GM18873 (cell line): ENCODE data around the gene CDPF1.
"Not testable (repeated sequence)": the region's sequence is repeated elsewhere in the genome, so short reads cannot be mapped to it uniquely, and the experiment has no call there.

Source experiments
- ATAC-seq: cut with Tn5 transposase; IDR thresholded peaks from one replicate; pipeline ENCODE4 v1.9.1; 2021; ENCODE audit warnings: mild to moderate bottlenecking, moderate library complexity, moderate number of reproducible peaks; ENCODE audit not compliant: unreplicated experiment, low FRiP score

CDPF1 gene

DNA sequence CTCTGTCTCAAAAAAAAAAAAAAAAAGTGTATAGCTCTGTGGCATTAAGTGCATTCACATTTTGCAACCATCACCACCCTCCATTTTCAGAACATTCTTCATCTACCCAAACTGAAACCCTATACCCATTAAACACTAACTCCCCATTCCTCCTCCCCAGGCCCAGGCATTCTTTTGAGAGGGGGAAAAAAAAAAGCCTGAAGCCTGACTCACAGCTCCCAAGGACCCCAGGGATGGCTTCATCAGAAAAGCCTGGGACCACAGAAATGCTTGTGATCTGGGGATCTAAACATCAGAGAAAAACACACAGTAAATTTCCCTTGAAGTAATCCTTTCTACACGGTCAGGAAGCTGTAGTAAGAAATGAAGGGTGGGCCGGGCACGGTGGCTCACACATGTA is 35.9 kb upstream of the CDPF1 start:
- no peak for ATAC-seq

DNA sequence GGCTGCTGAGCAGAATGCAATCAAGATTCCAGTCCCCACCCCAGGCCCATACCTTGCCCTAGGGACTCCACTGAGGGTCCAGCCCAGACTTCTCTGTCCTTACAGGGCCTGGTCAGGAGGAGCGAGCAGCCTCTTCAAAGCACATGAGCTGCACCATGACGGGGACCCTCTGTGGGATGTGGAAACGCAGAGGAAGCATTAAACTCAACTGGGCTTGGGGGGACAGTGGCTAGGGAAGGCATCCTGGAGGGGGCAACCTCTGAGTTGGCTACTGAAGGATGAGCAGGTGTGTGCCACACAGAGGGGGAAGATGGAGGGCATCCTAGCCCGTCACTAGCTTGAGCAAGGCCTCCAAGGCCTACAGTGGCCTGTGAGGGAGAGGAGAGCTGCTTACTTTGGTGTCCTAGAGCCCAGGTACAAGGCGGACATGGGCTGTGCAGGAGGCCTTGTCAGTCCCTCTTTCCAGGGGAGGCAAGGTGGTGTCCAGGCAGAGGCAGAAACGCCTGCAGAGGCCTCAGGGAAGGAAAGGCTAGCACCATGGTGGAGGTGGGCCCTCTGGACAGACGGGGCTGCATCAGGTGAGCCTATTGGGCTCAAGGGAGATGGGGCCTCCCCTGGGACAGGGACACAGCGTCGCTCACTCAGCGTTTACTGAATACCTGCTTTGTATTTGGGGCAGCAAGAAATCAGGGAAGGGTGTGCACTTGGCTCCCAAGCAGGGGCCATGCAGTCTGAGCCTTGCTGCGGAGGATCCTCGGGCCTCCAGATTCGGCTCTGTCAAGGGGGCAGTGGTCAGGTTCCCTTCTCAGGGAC is 32.0 kb upstream of the CDPF1 start:
- ATAC-seq, result no peak

DNA sequence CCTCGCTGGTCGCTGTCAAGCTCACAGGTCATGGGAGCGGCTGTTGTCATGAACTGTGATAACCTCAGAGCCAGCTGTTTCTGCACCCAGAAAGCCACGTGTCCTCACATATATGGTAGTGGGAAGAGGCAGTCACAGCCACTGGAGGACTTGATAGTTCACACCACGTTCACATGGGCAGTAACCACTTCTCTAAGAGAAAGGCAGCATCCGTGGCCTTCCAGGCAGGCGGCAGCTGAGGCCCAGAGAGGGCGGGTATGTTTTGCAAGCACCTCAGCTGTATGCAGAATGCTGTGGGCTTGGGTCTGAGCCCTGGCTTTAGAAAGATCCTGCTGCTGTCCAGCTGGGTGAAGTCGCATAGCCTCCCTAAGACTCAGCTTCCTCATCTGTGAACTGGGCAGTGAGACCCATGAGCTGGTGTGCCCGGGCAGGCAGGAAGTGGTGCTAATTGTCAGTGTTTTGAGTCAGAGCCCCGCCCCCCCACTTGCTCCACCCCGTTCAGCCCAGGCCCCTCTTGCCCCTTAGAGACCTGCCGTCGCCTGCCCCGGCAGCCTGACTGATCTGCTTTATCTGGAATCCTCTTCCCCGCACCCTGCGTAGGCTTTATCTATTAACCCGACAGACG is 31.0 kb upstream of the CDPF1 start:
- ATAC-seq, result no peak

DNA sequence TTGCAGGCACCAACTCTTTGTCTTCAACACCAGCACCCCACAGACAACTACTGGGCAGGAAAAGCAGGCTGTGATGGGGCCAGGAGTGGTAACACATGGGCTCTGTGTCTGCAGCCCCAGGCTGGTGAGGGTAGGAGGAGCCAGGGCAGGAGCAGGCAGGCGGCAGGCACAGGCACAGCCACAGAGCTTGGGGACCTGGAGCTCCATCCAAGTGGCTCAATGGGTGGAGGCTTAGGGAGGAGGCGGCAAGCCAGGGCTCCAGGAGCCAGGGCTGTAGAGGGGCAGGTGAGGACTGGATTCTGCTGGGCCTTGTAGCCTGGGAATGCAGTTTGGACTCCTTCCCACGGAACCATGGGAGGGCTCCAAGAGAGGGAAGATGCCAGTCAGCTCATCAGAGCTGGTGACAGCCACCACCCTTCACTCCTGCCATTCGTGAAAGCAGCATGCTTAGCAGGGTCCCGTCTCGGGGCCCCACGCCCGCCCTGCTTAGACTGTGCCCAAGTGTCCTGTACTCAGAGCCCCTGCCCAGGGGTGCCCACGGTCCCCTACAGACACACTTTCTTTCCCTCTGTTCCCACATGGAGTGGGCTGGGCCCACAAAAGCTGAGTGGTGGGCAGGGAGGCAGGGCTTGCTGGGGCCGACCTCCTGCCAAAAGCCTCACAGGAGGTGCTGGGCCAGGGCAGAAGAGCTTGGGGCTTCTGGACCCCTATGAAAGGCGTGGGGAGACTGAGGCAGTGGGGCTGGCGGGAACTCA is 30.1 kb upstream of the CDPF1 start:
- ATAC-seq, result no peak

DNA sequence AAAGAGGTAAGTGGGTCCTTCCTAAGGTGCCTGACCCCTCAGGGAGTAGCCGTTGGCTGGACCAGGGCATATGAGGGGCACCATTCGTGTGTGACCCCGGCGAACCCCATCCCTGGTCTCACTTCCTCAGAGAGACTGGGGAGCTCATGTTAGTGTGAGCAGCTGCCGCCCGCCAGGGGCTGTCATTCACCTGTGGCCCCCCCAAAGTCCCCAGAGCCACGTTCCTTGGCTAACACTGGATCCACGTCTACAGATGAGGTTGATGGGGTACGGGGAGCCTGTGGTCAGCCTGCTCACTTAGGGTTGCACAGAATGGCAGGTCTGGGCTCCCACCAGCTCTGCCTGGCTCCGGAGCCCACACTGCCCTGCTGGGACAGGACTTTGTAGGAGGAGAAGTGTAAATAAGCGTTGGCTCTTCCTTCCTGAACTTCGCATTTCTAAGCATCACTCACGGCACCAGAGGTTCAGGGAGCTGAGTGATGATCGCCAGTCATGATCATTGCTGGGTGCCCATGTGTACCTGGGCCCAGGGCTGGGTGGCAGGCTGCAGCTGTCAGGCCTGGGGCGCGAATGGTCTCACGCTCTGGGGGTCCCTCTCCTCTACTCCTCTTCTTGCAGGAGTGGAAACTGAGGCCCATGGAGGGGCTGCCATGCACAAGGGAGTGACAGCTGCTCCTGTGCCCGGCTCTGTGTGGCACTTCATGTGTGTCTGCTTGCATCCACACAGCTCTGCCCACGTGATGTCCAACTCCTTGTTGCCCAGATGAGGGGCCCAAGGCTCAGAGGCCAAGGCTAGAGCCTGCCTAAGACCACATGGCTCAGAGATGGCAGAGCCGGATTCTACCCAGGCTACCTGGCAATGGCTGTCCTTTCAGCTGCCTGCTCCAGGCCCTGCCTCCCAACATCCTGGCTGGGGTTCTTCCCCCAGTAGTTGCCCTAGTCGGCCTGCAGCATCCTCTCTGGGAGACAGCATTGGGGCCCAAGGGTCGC is 28.9 kb upstream of the CDPF1 start:
- no peak for ATAC-seq

DNA sequence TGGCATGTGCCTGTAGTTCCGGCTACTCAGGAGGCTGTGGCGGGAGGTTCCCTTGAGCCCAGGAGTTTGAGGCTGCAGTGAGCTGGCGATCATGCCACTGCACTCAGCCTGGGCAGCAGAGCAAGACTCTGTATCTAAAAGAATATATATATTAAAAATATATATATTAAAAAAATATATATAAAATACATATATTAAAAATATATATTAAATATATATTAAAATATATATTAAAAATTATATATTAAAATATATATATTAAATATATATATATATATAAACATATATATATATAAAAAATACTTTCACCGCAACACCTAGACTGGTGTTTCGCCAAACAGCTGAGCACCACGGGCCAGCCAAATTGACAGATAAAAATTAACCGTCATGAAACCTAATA is 26.5 kb upstream of the CDPF1 start:
- ATAC-seq, result no peak

DNA sequence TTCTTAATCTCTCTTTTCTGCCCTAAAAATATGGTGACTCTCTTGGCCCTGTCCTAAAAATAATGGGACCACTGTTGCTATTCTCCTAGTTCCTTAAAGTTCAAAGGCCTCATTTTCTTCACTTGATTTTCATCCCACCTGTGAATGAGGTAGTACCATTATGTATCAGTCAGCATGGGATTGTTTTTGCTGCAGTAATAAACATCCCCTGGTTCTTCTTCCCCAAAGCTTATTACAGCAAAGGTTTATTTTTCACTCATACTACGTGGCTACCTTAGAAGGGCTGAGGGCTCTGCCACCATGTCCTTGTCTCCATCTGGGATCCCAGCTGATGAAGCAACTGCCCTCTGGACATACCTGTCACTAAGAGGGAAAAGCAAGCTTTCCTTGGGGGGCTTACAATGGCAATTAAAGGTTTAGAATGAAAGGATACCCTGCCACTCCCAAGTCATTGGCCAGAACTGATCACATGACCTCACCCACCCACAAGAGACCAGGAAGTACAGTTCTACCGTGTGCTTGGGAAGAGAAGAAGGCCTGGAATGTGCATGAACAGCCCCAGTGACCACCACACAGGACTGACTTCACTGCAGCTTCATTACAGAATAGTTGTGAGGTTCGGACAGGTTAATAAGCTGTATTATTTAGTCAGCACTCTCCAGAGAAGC is 25.5 kb upstream of the CDPF1 start:
- ATAC-seq, result no peak

DNA sequence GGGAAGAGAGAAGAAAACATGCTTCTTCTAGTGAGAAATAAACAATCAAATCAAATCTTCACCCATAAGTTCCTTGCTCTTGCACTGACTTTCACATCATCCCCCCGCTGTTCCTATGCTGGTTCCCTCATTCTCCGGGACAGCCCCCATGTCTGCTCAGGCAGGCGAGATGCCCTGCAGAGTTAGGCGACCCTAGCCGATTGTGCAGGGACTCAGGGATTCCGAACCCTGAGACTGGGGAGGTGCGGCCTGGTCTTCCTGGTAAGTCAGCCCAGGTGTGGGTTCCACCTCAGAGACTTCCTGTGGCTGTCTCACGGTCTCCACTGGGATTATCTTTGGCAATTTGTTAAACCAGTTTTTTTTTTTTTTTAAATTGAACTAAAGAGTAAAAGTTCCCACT is 24.3 kb upstream of the CDPF1 start:
- ATAC-seq, result no peak

DNA sequence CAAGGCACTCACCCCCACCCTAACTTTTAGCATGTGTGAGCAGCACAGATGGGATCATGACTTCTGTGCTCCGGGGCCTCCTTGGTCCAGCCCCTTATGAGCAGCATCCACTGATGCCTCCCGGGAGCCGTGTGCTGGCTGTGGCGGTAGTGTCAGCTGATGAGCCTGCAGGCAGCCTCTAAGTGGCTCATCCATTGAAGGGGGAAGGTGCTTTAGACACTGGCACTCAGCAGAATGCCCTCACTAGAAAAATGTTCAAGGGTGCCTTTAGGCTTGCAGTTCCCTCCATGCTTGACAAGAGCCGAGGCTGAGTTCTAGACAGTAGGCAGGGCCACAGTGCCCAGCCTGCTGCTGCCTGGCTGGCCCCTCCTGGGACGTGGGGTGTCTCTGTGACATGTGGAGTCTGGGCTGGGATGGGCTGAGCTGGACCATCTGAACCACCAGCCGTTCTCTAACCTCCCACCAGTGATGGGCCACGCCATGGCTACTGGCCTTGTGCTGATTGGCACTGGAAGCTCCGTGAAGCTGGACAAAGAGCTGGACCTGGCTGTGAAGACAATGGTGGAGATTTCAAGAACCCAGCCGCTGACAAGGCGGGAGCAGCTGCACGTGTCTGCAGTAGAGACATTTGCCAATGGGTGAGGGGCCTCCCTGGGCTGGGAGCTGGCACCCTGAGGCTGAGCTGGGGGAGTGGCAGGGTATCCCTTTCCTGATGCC is 23.5 kb upstream of the CDPF1 start:
- ATAC-seq, result no peak

DNA sequence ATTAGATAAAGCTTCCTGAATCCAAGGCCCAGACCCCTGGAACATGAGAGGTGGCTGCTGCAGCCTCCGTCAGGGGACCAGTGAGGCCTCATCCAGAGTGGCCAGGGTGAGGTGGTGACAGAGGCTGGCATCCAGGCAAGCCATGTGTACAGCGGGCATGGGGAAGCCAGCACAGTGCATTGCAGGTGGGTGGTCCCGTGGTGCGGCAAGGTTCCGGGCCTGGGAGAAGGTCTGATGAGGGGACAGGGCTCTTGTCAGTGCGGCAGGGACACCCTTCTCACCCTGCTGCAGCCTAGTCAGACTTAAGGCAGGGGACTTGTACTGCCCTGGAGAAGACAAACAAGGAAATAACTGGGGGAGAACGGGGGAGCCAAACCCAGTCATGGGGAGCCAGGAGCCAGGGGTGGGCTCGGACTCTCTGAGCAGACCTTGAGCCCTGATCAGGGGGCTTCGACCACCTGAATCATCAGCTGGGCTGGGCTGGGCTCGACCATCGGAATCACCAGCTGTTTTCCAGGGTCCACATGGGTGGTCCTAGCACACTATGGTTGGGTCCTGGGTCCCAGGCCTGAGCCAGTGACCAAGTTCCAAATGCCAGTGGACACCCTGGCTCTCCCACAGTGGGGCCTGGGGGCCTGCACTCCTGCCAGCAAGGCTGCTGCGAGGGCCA is 22.8 kb upstream of the CDPF1 start:
- ATAC-seq, result no peak

DNA sequence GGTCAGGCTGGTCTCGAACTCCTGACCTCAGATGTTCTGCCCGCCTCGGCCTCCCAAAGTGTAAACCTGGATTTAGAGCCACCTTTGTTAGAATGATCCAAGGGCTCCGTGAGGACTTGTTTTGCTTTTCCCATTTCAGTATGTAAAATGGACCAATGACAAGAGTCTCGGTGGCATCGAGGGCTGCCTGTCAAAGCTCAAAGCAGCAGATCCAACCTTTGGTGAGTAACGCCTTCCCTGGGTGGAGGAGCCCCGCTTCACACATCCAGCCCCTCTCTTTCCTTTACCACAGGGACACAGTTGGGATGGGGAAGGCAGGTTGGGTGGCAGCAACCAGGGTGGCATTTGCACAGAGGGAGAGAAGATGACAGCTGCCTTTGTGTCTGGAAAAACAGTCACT is 22.1 kb upstream of the CDPF1 start:
- ATAC-seq, result no peak

DNA sequence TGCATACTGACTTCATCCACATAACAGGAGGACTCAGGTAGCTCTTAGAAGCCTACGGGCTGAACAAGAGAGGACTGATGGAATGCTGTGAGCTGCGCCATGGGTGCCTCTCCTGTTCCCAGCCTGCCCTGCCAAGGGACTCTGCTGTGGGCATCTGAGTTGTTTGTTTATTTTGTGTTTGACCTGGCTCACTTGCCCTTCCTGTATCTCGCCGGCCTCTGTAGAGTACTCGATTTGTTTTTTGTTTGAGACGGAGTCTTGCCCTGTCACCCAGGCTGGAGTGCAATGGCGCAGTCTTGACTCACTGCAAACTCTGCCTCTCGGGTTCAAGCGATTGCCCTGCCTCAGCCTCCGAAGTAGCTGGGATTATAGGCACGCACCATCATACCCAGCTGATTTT is 19.5 kb upstream of the CDPF1 start:
- ATAC-seq, result no peak

DNA sequence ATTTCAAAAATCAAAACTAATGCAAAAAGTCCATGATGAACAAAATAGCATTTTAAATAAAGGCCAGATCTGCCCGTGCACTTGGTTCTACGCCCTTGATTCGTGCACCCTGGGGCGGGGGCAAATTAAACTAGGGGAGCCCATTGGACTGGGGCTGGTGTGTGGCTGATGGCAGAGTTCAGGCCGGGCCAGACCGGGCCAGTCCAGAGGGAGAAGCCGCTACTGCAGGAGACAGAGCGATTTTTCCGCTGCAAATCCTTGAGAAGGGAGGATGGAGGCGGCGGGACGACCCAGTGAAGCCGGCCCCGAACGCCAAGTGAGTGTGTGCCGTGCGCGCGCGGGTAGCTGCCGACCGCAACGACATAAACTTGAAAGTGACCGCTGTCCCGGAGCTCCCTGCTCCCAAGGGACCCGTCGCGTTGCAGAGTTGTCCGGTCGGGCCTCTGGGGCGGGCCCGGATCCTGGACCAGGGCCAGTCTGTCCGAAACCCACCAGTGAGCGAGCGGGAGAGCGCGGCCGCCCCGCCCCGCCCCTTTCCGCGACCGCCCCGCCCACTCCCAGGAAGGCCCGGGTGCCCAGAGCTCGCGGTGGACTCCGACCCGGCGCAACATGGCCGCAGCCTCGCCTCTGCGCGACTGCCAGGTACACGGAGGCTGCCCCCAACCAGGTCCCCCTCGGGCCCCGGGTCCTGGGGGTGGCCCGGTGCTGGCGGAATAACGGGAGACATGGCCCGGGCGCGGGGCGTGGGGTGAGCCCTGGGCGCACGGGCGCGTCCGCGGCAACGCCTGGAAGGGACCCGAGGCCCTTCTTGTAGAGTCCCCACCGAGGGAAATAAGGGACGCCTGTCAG is 17.6 kb upstream of the CDPF1 start, which contains the start of gene TTC38:
Gene TTC38, plus strand, starts transcription at position 578 of the 849 bp plus-strand sequence. Its CDS starts 32 bp downstream, at position 610.
- no peak for ATAC-seq

DNA sequence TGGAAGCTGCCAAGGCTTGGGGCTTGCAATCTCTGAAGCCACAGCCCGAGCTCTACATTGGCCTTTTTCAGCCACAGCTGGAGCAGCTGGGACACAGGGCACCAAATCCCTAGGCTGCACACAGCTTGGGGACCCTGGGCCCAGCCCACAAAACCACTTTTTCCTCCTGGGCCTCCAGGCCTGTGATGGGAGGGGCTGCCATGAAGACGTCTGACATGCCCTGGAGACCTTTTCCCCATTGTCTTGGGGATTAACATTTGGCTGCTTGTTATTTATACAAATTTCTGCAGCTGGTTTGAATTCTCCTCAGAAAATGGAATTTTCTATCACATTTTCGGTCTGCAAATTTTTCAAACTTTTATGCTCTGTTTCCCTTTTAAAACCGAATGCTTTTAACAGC is 15.5 kb upstream of the CDPF1 start:
- not testable (repeated sequence) for ATAC-seq

DNA sequence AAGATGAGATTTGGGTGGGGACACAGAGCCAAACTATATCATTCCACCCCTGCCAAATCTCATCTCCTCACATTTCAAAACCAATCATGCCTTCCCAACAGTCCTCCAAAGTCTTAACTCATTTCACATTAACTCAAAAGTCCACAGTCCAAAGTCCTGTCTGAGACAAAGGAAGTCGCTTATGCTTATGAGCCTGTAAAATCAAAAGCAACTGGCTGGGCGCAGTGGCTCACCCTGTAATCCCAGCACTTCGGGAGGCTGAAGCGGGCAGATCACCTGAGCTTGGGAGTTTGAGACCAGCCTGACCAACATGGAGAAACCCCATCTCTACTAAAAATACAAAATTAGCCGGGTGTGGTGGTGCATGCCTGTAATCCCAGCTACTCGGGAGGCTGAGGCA is 14.4 kb upstream of the CDPF1 start:
- ATAC-seq, result not testable (repeated sequence)

DNA sequence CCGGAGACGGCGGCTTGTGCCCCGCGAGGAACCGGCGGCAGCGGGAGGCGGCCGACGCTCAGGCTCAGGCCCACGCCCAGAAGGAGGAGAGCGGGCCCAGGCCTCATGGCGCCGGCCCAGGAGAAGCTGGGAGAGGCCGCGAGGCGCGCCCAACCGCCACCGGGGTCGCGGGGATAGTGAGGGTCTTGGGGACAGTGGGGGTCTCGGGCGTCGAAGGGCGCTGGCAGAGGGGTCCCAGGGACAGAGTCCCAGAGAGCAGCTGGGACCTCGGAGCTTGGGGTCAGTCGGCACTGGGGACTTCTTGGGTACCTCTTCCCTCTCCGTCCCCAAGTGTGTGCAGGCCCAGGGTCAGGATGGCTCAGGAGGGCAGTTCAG is 13.1 kb upstream of the CDPF1 start, which contains the start of gene PKDREJ:
Gene PKDREJ, minus strand, starts transcription at position 128 of the 375 bp plus-strand sequence. Its CDS starts 21 bp downstream, at position 107.
- no peak for ATAC-seq

DNA sequence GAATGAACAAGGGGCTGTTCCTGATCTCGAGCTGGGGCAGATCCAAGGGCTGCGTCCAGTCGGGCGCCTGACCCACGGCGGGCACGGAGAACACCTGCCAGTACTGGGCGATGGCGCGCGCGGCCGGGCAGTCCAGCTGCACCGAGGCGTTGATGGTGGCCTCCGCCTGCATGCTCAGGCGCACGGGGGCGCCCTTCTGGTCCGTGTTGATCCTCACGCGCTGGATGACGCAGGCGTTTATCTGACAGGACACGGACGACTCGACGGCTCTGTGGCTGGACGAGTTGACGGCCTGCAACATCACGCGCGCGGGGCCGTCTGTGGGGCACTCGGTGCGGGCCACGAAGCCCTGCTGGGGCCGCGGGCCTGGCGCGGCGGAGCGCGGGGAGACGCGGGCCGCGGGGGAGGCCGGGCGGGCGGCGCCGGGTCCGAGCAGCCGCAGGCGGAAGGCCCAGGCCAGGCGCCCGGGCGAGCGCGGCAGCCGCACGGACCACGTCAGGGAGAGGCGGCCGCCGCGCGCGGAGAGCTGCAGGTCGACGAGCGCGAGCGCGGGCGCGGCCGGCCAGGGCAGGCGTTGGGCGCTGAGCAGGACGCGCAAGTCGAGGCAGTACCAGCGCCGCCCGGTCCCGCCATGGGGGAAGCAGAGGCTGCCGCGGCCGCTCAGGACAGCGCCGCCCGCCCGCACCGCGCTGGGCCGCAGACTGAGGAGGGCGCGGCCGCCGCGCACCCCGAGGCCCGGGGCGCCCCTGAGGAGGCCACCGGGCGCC is 12.5 kb upstream of the CDPF1 start:
- ATAC-seq, result no peak
